Ascending aorta (tissue), 2 donors: ENCODE measurements around the gene ADRA2B. TPM values are rescaled to one million over a fixed set of nuclear protein-coding genes. Genes with fewer than 3 reads are reported as not detected.
"Not testable (repeated sequence)": the region's sequence is repeated elsewhere in the genome, so short reads cannot be mapped to it uniquely, and the experiment has no call there.

ENCODE experiments used
- DNase-seq, 2 donors: peaks; one replicate each; pipeline ENCODE4 v3.0.0-alpha.2; 2019; ENCODE audit warnings: low spot score in 2 of 2
- H3K27ac ChIP-seq, 2 donors: fragments of 200-600 bp; sonication (generic); one replicate each; pipeline ENCODE4 v1.5.1; 2016 to 2017; ENCODE audit warnings: mild to moderate bottlenecking in 1 of 2
- H3K27me3 ChIP-seq: fragments of 200-600 bp; sonication (generic); one replicate; pipeline ENCODE4 v1.5.1; 2017
- H3K36me3 ChIP-seq, 2 donors: fragments of 200-600 bp; sonication (generic); one replicate each; pipeline ENCODE4 v1.5.1; 2016
- H3K4me1 ChIP-seq, 2 donors: fragments of 200-600 bp; sonication (generic); one replicate each; pipeline ENCODE4 v1.5.1; 2016 to 2017; ENCODE audit warnings: mild to moderate bottlenecking in 1 of 2
- H3K4me3 ChIP-seq, 2 donors: fragments of 200-600 bp; sonication (generic); one replicate each; pipeline ENCODE4 v1.5.1; 2016 to 2017; ENCODE audit warnings: mild to moderate bottlenecking in 1 of 2
- H3K9me3 ChIP-seq, 2 donors: fragments of 200-600 bp; sonication (generic); one replicate each; pipeline ENCODE4 v1.5.1; 2016
- CTCF ChIP-seq, 3 experiments: fragments of 200-600 bp in 2 of 3; fragments of 450-650 bp in 1 of 3; sonication (generic) in 2 of 3; IDR thresholded peaks; one replicate each; pipeline ENCODE4 v1.5.1; 2016 to 2019; ENCODE audit warnings: antibody characterized with exemption in 3 of 3, mild to moderate bottlenecking in 1 of 3, moderate library complexity in 1 of 3
- intact Hi-C: fragments of 100-400 bp; cut with DNase I; formaldehyde crosslinking; loops from one replicate; pipeline ENCODE4 v1.15.1; 2023
- total RNA-seq: library from RNA; depleted of rRNA; stranded (reverse); fragments of >200 nt; gene quantifications from one replicate; pipeline ENCODE4 v1.1.0, GENCODE V29; 2016

The ADRA2B gene
- 9.4 TPM for total RNA-seq

GRCh38 chr2:96116424-96116878 is at the start of gene ADRA2B:
Gene ADRA2B (minus strand): TSS chr2:96116571. CDS start chr2:96116149, 422 bp downstream.
- peak within 1 kb of the TSS; percentile 76 to 78 for H3K4me3 ChIP-seq

GRCh38 chr2:96164459-96165184 is 48.3 kb upstream of the ADRA2B start:
- no peak for DNase-seq
- no peak for TF ChIP-seq CTCF (IDR thresholded peaks at IDR 0.05)
- Histone ChIP-seq H3K36me3 (no peaks in the 10 kb centered on the region), H3K27me3 (no peaks in the 10 kb centered on the region), H3K4me3 (no peak overlapping the region), H3K27ac (no peak overlapping the region), H3K4me1 (no peaks in the 10 kb centered on the region), H3K9me3 (no peaks in the 10 kb centered on the region)
- intact Hi-C loops: no loop called here

More at GRCh38 chr2:96116424-96116878, at the start of gene ADRA2B:
- H3K4me1 ChIP-seq: peaks cover 0 to 4% of the 10 kb centered on the region in 2 donors
- H3K27me3 ChIP-seq: peaks cover 7% of the 10 kb centered on the region
- TF ChIP-seq CTCF (IDR thresholded peaks at IDR 0.05): no peak
- H3K9me3 ChIP-seq: no peaks in the 10 kb centered on the region
- no peak for DNase-seq
- peak within 1 kb of the TSS in 1 of 2 donors; percentile 64 for H3K27ac ChIP-seq
- no peaks in the 10 kb centered on the region for H3K36me3 ChIP-seq
- intact Hi-C loops: loop anchor here (10.0 kb wide), 2 partner anchors 58 to 92 kb away; no protein-coding TSS in a partner anchor

- Histone ChIP-seq H3K27ac (no peak overlapping the region), H3K4me3 (no peak overlapping the region), H3K9me3 (no peaks in the 10 kb centered on the region), H3K4me1 (no peaks in the 10 kb centered on the region), H3K36me3 (no peaks in the 10 kb centered on the region), H3K27me3 (no peaks in the 10 kb centered on the region)
- intact Hi-C loops: no loop called here
- DNase-seq: no peak
- TF ChIP-seq CTCF (IDR thresholded peaks at IDR 0.05): no peak
Observed at GRCh38 chr2:96163768-96164429, 47.5 kb upstream of the ADRA2B start.

GRCh38 chr2:96163415-96163767 is 47.0 kb upstream of the ADRA2B start:
- DNase-seq: no peak
- Histone ChIP-seq H3K4me1 (no peaks in the 10 kb centered on the region), H3K4me3 (no peak overlapping the region), H3K27ac (no peak overlapping the region), H3K27me3 (no peaks in the 10 kb centered on the region), H3K9me3 (no peaks in the 10 kb centered on the region), H3K36me3 (no peaks in the 10 kb centered on the region)
- TF ChIP-seq CTCF (IDR thresholded peaks at IDR 0.05): no peak
- intact Hi-C loops: no loop called here

- no peaks in the 10 kb centered on the region for H3K36me3 ChIP-seq
- H3K27me3 ChIP-seq: no peaks in the 10 kb centered on the region
- intact Hi-C loops: no loop called here
- no peak for TF ChIP-seq CTCF (IDR thresholded peaks at IDR 0.05)
- DNase-seq: no peak
- no peaks in the 10 kb centered on the region for H3K9me3 ChIP-seq
- H3K4me1 ChIP-seq: no peaks in the 10 kb centered on the region
- H3K4me3 ChIP-seq: no peak overlapping the region
- no peak overlapping the region for H3K27ac ChIP-seq
Observed at GRCh38 chr2:96161898-96162297, 45.5 kb upstream of the ADRA2B start.

GRCh38 chr2:96160366-96160765 is 44.0 kb upstream of the ADRA2B start:
- DNase-seq, H3K9me3 ChIP-seq, H3K27me3 ChIP-seq: not testable (repeated sequence)

More at GRCh38 chr2:96160366-96160765, 44.0 kb upstream of the ADRA2B start:
- intact Hi-C loops, H3K4me3 ChIP-seq, H3K36me3 ChIP-seq, H3K4me1 ChIP-seq, H3K27ac ChIP-seq: not testable (repeated sequence)
